GM18868 (cell line): ENCODE data around the gene CAPSL.
"Not testable (repeated sequence)": the region's sequence is repeated elsewhere in the genome, so short reads cannot be mapped to it uniquely, and the experiment has no call there.

ENCODE experiments used
- ATAC-seq: cut with Tn5 transposase; IDR thresholded peaks from one replicate; pipeline ENCODE4 v1.9.1; 2021; ENCODE audit warnings: mild to moderate bottlenecking, moderate library complexity; ENCODE audit not compliant: unreplicated experiment

CAPSL gene

GRCh38 chr5:35877655-35878054 is 60.8 kb downstream of the CAPSL start:
- ATAC-seq, result no peak

- ATAC-seq, result no peak
Observed at GRCh38 chr5:35876922-35877321, 61.5 kb downstream of the CAPSL start.

- ATAC-seq, result peak; percentile 61
Observed at GRCh38 chr5:35876454-35876853, 62.0 kb downstream of the CAPSL start.

GRCh38 chr5:35870605-35871004 is 67.8 kb downstream of the CAPSL start:
- ATAC-seq, result no peak

GRCh38 chr5:35869685-35870277 is 68.6 kb downstream of the CAPSL start:
- ATAC-seq, result peak; percentile 52

GRCh38 chr5:35867998-35868397 is 70.4 kb downstream of the CAPSL start:
- no peak for ATAC-seq

GRCh38 chr5:35863159-35863558 is 75.3 kb downstream of the CAPSL start:
- ATAC-seq, result peak; percentile 85

GRCh38 chr5:35862126-35862525 is 76.3 kb downstream of the CAPSL start:
- ATAC-seq, result no peak

- no peak for ATAC-seq
Observed at GRCh38 chr5:35861718-35862117, 76.7 kb downstream of the CAPSL start.

- no peak for ATAC-seq
Observed at GRCh38 chr5:35860686-35861085, 77.7 kb downstream of the CAPSL start.

- no peak for ATAC-seq
Observed at GRCh38 chr5:35859101-35859661, 79.2 kb downstream of the CAPSL start.

- no peak for ATAC-seq
Observed at GRCh38 chr5:35857606-35858205, 80.7 kb downstream of the CAPSL start.

GRCh38 chr5:35856765-35857351 is 81.6 kb downstream of the CAPSL start, which contains the start of gene IL7R:
Gene IL7R, plus strand, starts transcription at chr5:35856891. Its CDS starts 87 bp downstream, at chr5:35856978.
- ATAC-seq, result peak; percentile 52

GRCh38 chr5:35856186-35856764 is 82.1 kb downstream of the CAPSL start:
- ATAC-seq, result not testable (repeated sequence)

GRCh38 chr5:35855187-35855586 is 83.2 kb downstream of the CAPSL start:
- no peak for ATAC-seq
